ENCODE results near the gene AP4E1.

The AP4E1 gene

DNA sequence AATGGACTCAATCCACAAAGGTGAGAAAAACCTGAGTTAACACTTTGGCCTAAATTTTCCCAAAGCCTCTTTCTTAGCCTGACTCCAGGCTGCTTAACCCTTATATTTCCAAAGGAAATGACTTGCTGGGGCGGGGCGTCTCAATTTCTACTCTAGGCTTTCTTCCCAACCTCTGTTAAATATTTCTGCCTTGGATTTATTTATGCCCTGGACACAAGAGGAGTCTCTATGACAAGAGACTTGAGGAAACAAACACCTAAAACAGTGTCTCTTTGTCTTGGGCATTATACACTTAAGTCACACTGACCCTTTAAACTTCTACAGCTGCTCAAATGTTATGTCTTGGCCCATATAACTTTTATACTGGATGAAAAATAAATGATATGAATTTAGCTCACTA, 28.3 kb upstream of the AP4E1 start:
- Histone ChIP-seq H2BK15ac (ENCODE audit: low read length) (no peak overlapping the region), H4K8ac (ENCODE audit: low read depth, low read length) (no peak overlapping the region), H3K79me1 (ENCODE audit: low read depth, low read length) (no peaks in the 10 kb centered on the region), H3K36me3 (replicated peaks in 1 of 2; ENCODE audit: control insufficient read depth in 2 of 2, insufficient read depth in 2 of 2, low read length in 2 of 2) (no peaks in the 10 kb centered on the region), H3K23ac (ENCODE audit: low read depth, low read length, poor library complexity) (no peak overlapping the region), H4K91ac (ENCODE audit: low read depth, low read length, poor library complexity) (no peak overlapping the region), H3K14ac (ENCODE audit: low read length) (no peak overlapping the region), H2AFZ (ENCODE audit: low read length) (no peak overlapping the region), H2BK5ac (ENCODE audit: low read length) (no peak overlapping the region), H3K27ac (replicated peaks; ENCODE audit: low read length) (no peak overlapping the region), H3K27me3 (ENCODE audit: control insufficient read depth in 3 of 3, insufficient read depth in 3 of 3, low read depth in 1 of 3, low read length in 3 of 3) (no peaks in the 10 kb centered on the region), H3K4ac (ENCODE audit: low read length) (no peak overlapping the region), H3K4me2 (ENCODE audit: insufficient read depth, low read length, poor library complexity, severe bottlenecking) (no peak overlapping the region), H3K4me1 (ENCODE audit: control insufficient read depth in 2 of 2, insufficient read depth in 1 of 2, low read depth in 1 of 2, low read length in 2 of 2) (no peaks in the 10 kb centered on the region), H3K9ac (ENCODE audit: low read depth, low read length, poor library complexity) (no peak overlapping the region), H2BK12ac (ENCODE audit: low read length) (no peak overlapping the region), H3K4me3 (ENCODE audit: low read length in 2 of 2) (no peak overlapping the region), H2AK5ac (ENCODE audit: low read depth, low read length) (no peak overlapping the region), H2BK120ac (ENCODE audit: low read depth, low read length) (no peak overlapping the region), H3K9me3 (replicated peaks in 1 of 2; ENCODE audit: control insufficient read depth in 2 of 2, insufficient read depth in 1 of 2, low read depth in 1 of 2, low read length in 2 of 2) (no peaks in the 10 kb centered on the region), H3K18ac (ENCODE audit: low read length) (no peak overlapping the region)
- no peak for DNase-seq (ENCODE audit: low spot score)
- WGBS, 2 donors (ENCODE audit: extremely low coverage in 2 of 2, insufficient read length in 2 of 2, insufficient replicate concordance in 1 of 2) = no CpG with 5 or more reads among the region's 2 CpGs

DNA sequence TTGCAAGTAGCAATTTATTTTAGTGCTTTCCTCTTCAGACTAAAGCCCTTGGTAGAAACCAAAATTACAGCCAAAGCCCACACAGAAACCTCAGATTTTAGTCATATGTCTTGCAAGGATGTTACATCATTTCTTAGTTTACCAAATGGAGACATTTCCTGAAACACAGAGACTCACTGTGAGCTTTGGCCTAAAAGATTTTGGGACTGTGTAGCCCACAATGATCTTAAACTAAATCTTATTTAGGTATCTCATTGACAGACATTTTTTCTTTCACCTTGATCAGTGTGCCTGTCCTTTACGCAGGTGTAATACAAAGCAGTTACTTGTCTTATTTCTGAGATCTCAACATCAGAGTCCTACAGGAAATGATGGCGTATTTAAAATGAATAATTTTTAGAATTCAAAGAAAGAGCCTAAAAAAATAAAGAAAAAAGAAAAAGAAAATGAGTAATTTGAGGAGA, 27.8 kb upstream of the AP4E1 start:
- H2AK5ac ChIP-seq (ENCODE audit: low read depth, low read length) = no peak overlapping the region
- no CpG with 5 or more reads among the region's 2 CpGs for WGBS, 2 donors (ENCODE audit: extremely low coverage in 2 of 2, insufficient read length in 2 of 2, insufficient replicate concordance in 1 of 2)
- H3K4ac ChIP-seq (ENCODE audit: low read length) = no peak overlapping the region
- H3K36me3 ChIP-seq (replicated peaks in 1 of 2; ENCODE audit: control insufficient read depth in 2 of 2, insufficient read depth in 2 of 2, low read length in 2 of 2) = no peaks in the 10 kb centered on the region
- H3K14ac ChIP-seq (ENCODE audit: low read length) = no peak overlapping the region
- no peak overlapping the region for H3K27ac ChIP-seq (replicated peaks; ENCODE audit: low read length)
- no peak overlapping the region for H4K91ac ChIP-seq (ENCODE audit: low read depth, low read length, poor library complexity)
- no peaks in the 10 kb centered on the region for H3K27me3 ChIP-seq (ENCODE audit: control insufficient read depth in 3 of 3, insufficient read depth in 3 of 3, low read depth in 1 of 3, low read length in 3 of 3)
- no peak overlapping the region for H2AFZ ChIP-seq (ENCODE audit: low read length)
- no peak overlapping the region for H2BK15ac ChIP-seq (ENCODE audit: low read length)
- H3K9me3 ChIP-seq (replicated peaks in 1 of 2; ENCODE audit: control insufficient read depth in 2 of 2, insufficient read depth in 1 of 2, low read depth in 1 of 2, low read length in 2 of 2) = no peaks in the 10 kb centered on the region
- no peak overlapping the region for H2BK12ac ChIP-seq (ENCODE audit: low read length)
- no peak overlapping the region for H3K23ac ChIP-seq (ENCODE audit: low read depth, low read length, poor library complexity)
- no peaks in the 10 kb centered on the region for H3K79me1 ChIP-seq (ENCODE audit: low read depth, low read length)
- H2BK5ac ChIP-seq (ENCODE audit: low read length) = no peak overlapping the region
- no peak overlapping the region for H3K4me3 ChIP-seq (ENCODE audit: low read length in 2 of 2)
- no peak overlapping the region for H3K4me2 ChIP-seq (ENCODE audit: insufficient read depth, low read length, poor library complexity, severe bottlenecking)
- H3K4me1 ChIP-seq (ENCODE audit: control insufficient read depth in 2 of 2, insufficient read depth in 1 of 2, low read depth in 1 of 2, low read length in 2 of 2) = no peaks in the 10 kb centered on the region
- DNase-seq (ENCODE audit: low spot score) = no peak
- no peak overlapping the region for H3K18ac ChIP-seq (ENCODE audit: low read length)
- no peak overlapping the region for H4K8ac ChIP-seq (ENCODE audit: low read depth, low read length)
- no peak overlapping the region for H3K9ac ChIP-seq (ENCODE audit: low read depth, low read length, poor library complexity)
- H2BK120ac ChIP-seq (ENCODE audit: low read depth, low read length) = no peak overlapping the region

DNA sequence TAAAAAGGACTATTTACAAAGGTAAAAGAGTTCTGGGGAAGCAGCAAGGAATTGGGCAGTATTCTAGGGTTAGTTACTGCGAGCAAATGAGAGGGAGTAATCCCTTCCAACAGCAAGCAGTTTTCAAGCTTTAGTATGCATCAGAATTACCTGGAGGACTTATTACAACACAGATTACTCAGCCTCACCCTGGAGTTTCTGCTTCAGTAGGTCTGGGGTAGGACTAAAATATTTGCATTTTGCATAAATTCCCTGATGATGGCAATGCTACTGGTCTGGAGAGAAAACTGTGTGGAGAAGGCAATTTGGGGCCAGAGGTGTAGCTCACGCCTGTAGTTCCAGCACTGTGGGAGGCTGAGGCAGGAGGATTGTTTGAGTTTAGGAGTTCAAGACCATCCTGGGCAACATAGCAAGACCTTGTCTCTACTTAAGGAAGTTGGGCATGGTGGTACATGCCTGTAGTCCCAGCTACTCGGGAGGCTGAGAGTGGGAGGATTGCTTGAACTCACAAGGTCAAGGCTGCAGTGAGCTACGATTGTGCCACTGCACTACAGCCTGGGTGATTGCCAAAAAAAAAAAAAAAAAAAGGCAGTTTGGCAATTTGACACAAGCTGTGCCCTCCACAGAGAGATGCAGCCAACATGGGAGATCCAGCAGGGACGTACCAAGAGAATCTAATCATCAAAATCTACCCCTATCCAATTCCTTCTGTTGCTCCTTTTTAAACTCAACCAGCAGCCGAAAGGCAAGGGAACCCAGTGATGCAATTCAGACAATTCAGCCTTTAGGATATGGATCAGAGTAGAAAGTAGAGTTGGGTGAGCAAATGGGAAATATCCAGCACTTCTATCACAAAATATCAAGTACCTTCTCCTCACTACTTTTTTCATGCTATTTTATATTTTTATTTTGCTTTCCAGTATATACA, 27.1 kb upstream of the AP4E1 start:
- Histone ChIP-seq H3K27ac (replicated peaks; ENCODE audit: low read length) (no peak overlapping the region), H2AFZ (ENCODE audit: low read length) (no peak overlapping the region), H3K4me3 (ENCODE audit: low read length in 2 of 2) (peak overlapping the region in 1 of 2 donors; percentile 53), H3K27me3 (ENCODE audit: control insufficient read depth in 3 of 3, insufficient read depth in 3 of 3, low read depth in 1 of 3, low read length in 3 of 3) (no peaks in the 10 kb centered on the region), H4K91ac (ENCODE audit: low read depth, low read length, poor library complexity) (no peak overlapping the region), H3K4me1 (ENCODE audit: control insufficient read depth in 2 of 2, insufficient read depth in 1 of 2, low read depth in 1 of 2, low read length in 2 of 2) (no peaks in the 10 kb centered on the region), H2BK5ac (ENCODE audit: low read length) (no peak overlapping the region), H2BK15ac (ENCODE audit: low read length) (no peak overlapping the region), H3K18ac (ENCODE audit: low read length) (no peak overlapping the region), H3K4ac (ENCODE audit: low read length) (no peak overlapping the region), H2BK120ac (ENCODE audit: low read depth, low read length) (no peak overlapping the region), H3K9me3 (replicated peaks in 1 of 2; ENCODE audit: control insufficient read depth in 2 of 2, insufficient read depth in 1 of 2, low read depth in 1 of 2, low read length in 2 of 2) (no peaks in the 10 kb centered on the region), H3K9ac (ENCODE audit: low read depth, low read length, poor library complexity) (no peak overlapping the region), H3K4me2 (ENCODE audit: insufficient read depth, low read length, poor library complexity, severe bottlenecking) (no peak overlapping the region), H3K36me3 (replicated peaks in 1 of 2; ENCODE audit: control insufficient read depth in 2 of 2, insufficient read depth in 2 of 2, low read length in 2 of 2) (no peaks in the 10 kb centered on the region), H3K14ac (ENCODE audit: low read length) (no peak overlapping the region), H2AK5ac (ENCODE audit: low read depth, low read length) (no peak overlapping the region), H2BK12ac (ENCODE audit: low read length) (no peak overlapping the region), H3K79me1 (ENCODE audit: low read depth, low read length) (no peaks in the 10 kb centered on the region), H4K8ac (ENCODE audit: low read depth, low read length) (no peak overlapping the region), H3K23ac (ENCODE audit: low read depth, low read length, poor library complexity) (no peak overlapping the region)
- no peak for DNase-seq (ENCODE audit: low spot score)
- no CpG with 5 or more reads among the region's 6 CpGs for WGBS, 2 donors (ENCODE audit: extremely low coverage in 2 of 2, insufficient read length in 2 of 2, insufficient replicate concordance in 1 of 2)

DNA sequence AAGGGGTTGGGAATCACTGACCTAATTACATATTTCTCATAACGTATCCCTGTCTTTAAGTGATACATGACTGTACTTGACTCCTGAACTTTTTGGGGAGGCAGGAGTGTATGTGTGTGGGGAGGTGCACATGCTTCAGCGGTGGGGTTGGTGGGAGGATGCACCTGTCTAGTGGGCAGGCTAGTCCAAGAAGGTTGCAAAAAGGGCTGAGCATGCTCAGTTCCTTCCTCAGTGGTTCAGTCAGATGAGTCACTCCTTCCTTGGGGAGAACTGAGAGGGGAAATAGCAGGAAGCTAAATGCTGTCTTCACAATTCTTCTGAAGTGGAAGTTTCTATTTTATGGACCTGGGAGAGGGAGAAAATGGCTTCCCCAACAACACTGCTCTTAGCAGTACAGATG, 24.6 kb upstream of the AP4E1 start:
- no peak overlapping the region for H3K9ac ChIP-seq (ENCODE audit: low read depth, low read length, poor library complexity)
- WGBS, 2 donors (ENCODE audit: extremely low coverage in 2 of 2, insufficient read length in 2 of 2, insufficient replicate concordance in 1 of 2) = no CpG with 5 or more reads among the region's 2 CpGs

More for the DNA sequence above, 24.6 kb upstream of the AP4E1 start:
- Histone ChIP-seq H3K4ac (ENCODE audit: low read length) (no peak overlapping the region), H3K23ac (ENCODE audit: low read depth, low read length, poor library complexity) (no peak overlapping the region), H3K27me3 (ENCODE audit: control insufficient read depth in 3 of 3, insufficient read depth in 3 of 3, low read depth in 1 of 3, low read length in 3 of 3) (no peaks in the 10 kb centered on the region), H3K4me1 (ENCODE audit: control insufficient read depth in 2 of 2, insufficient read depth in 1 of 2, low read depth in 1 of 2, low read length in 2 of 2) (no peaks in the 10 kb centered on the region), H3K27ac (replicated peaks; ENCODE audit: low read length) (no peak overlapping the region), H4K91ac (ENCODE audit: low read depth, low read length, poor library complexity) (no peak overlapping the region), H3K14ac (ENCODE audit: low read length) (no peak overlapping the region), H2BK12ac (ENCODE audit: low read length) (no peak overlapping the region), H3K9me3 (replicated peaks in 1 of 2; ENCODE audit: control insufficient read depth in 2 of 2, insufficient read depth in 1 of 2, low read depth in 1 of 2, low read length in 2 of 2) (no peaks in the 10 kb centered on the region), H3K4me2 (ENCODE audit: insufficient read depth, low read length, poor library complexity, severe bottlenecking) (no peak overlapping the region), H3K4me3 (ENCODE audit: low read length in 2 of 2) (no peak overlapping the region), H2AFZ (ENCODE audit: low read length) (no peak overlapping the region), H2AK5ac (ENCODE audit: low read depth, low read length) (no peak overlapping the region), H2BK15ac (ENCODE audit: low read length) (no peak overlapping the region), H2BK120ac (ENCODE audit: low read depth, low read length) (no peak overlapping the region), H4K8ac (ENCODE audit: low read depth, low read length) (no peak overlapping the region), H3K18ac (ENCODE audit: low read length) (no peak overlapping the region), H3K79me1 (ENCODE audit: low read depth, low read length) (no peaks in the 10 kb centered on the region), H2BK5ac (ENCODE audit: low read length) (no peak overlapping the region), H3K36me3 (replicated peaks in 1 of 2; ENCODE audit: control insufficient read depth in 2 of 2, insufficient read depth in 2 of 2, low read length in 2 of 2) (no peaks in the 10 kb centered on the region)
- no peak for DNase-seq (ENCODE audit: low spot score)

All from neuronal stem cell (in vitro differentiated cells).